Stimulated activated CD8-positive, alpha-beta memory T cell treated with anti-CD3 and anti-CD28 coated beads, Interleukin-7, amount 100 ng/mL, for 24 hours (primary cell): ENCODE results near the gene FAM53C.
"Not testable (repeated sequence)": the region's sequence is repeated elsewhere in the genome, so short reads cannot be mapped to it uniquely, and the experiment has no call there.

Experiments
- DNase-seq: peaks from one replicate; pipeline ENCODE4 v3.0.0-alpha.2; 2020; ENCODE audit warnings: low read depth

Gene FAM53C

DNA sequence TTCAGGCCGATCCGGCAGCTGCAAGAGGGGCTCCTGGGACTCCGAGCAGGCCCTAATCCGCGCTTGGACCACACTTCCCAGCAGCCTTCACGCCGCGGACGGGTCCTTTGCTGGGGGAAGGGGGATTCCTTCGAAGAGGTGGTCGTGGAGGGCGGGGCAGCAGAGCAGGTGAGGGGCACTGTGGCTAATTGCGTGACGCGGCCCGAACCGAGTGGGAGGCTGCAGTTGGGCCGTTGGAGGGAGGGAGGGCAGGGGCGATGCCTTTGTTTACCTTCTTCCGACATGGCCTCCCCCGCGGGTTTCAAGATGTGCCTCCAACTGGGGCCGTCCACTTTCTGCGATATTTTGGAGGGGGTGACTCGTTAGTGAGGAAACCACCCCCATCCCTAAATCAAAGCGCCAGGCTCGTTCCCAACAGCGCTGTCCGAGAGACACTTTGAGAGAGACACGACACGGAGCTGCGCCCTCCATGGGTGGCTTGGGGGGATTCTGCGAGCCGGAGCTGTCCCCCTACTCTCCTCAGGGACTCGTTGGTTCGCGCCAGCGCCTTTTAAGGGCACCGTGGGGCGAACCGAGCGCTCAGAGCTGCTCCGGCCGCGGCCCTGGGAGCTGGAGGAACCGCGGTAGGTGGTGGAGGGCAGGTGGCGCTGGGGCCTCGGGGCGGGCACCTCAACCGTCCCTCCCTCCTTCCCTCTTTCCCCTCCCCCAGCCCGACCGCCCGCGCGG, at the start of gene FAM53C:
Gene FAM53C (plus strand): TSS at position 582 of the 726 bp plus-strand sequence. CDS start 3,070 bp downstream, outside the sequence.
- DNase-seq, result peak; percentile 75

- no peak for DNase-seq
Measured at GRCh38 chr5:138289296-138289695, 48.8 kb upstream of the FAM53C start.

- DNase-seq, result no peak
Measured at GRCh38 chr5:138303372-138303771, 34.7 kb upstream of the FAM53C start.

GRCh38 chr5:138305797-138306196, 32.3 kb upstream of the FAM53C start:
- no peak for DNase-seq

DNA sequence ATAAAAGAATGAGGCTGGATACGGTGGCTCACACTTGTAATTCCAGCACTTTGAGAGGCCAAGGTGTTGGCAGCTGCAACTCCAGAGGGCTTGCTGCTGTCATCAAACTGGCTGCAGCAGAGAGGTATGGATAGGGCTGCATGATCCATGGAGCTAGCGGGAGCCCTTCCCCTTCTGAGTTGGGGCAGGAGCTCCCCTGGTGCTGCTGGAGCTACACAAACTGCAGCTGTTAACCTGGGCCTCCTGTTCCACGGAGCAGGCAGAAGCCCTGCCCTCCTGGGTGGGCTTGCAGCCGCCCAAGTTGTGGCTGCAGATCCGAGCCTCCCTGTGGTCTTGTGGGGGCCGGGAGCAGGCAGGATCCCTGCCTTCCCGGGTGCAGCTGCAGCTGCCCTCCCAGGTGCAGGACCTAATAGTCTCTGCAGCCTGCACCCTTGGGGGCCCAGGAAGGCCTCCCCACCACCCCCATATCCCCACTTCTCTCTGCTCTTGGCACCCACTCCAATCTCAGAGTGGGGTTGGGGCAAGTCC, 22.3 kb upstream of the FAM53C start:
- DNase-seq, result no peak

DNA sequence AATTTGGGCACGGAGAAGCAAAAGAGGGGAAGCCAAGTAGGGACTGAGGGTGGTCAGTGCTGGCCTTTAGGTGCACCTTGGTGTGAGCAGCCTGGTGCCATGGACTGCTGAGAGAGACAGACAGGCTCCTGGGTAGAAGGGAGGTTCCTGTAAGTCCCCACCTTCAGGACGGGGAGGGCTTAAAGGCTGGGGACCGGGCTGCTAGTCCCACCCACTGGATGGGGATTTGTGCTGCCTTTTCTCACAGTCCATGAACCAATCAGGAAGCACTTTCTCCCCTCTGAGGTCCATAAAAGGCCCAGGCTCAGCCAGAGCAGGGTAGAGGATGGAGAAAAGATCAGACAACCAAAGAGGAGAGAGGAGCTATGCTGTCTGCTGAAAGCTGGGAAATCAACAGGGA, 21.7 kb upstream of the FAM53C start:
- no peak for DNase-seq

DNA sequence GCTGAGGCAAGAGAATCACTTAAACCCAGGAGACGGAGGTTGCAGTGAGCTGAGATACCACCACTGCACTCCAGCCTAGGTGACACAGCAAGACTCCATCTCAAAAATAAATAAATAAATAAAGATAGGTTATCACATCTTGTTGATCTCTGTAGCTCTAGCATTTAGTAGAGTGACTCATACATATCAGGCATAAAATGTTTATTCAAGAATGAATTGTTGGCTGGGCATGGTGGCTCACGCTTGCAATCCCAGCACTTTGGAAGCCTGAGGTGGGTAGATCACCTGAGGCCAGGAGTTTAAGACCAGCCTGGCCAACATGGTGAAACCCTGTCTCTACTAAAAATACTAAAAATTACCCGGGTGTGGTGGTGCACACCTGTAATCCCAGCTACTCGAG, 19.9 kb upstream of the FAM53C start:
- not testable (repeated sequence) for DNase-seq

GRCh38 chr5:138330813-138331448, 7.1 kb upstream of the FAM53C start:
- no peak for DNase-seq

- peak; percentile 94 for DNase-seq
Measured at GRCh38 chr5:138331449-138332368, 6.4 kb upstream of the FAM53C start, which contains the start of gene CDC25C. Gene CDC25C (minus strand): TSS chr5:138331804. CDS start chr5:138331180, 624 bp downstream.

DNA sequence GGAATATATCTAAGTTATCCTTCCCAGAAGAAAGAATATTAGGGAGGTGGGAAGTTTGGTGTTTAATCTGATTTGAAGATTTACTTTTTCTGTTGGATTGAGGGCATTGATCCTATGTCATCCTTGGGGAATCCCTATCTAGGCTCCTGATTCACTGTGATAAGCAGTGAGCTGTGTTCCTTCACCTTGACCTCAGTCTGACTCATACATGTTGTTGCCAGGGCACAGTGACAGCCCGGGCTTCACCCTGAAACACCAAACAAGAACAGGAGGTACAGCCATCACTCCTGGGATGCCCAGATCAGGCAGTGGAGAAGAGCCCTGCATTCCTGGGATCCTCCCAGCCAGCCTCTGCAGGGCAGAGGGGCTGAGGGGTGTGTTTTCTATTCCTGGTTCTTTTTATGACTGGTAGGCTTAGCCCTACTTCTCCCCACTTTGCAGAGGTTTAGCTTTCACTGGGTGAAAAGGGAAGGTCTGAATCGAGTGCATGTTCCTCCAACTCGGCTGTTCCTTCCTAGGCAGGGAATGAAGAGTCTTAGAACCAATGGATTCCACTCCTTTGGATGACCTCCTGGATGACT, 3.1 kb upstream of the FAM53C start:
- no peak for DNase-seq

GRCh38 chr5:138336952-138337684, 948 bp upstream of the FAM53C start:
- no peak for DNase-seq

GRCh38 chr5:138338411-138339090, 485 bp downstream of the FAM53C start:
- DNase-seq, result no peak

GRCh38 chr5:138339091-138339456, 1.0 kb downstream of the FAM53C start:
- DNase-seq, result no peak

DNA sequence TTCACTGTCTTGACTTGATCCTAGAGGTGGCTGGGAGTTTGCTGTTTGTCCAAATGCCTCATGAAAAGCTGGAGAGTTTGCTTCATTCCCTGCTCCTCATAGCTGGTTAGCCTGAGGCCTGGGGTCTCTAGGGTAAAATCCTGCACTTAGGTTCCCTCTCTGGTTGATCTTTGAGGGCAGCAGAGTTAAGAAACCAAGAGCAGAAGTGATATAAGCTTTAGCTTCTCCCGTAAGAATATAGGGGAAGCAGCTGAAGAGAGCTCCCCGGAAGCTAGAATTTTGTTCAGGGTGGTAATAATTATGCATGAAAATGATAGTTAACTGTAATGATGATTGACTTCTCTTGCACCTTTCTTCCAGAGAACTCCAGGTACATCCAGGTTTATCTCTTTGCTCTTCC, 1.4 kb downstream of the FAM53C start:
- no peak for DNase-seq

DNA sequence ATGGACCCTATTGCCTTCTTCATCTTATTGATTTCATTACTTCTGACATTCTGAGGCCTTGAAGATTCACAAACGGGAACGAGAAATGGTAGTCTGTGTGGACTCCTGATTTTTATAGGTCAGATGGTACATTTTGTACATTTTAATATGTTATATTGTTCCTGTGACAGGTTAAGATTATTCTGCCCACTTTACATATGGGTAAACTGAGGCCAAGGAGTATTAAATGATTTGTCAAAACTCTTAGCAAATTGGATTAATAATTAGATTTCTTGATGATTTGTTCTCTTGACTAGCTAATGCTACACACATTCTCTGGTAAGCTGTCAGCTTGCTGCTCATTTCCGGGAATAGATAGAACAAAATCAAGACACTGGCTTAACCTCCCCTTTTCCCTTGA, 1.9 kb downstream of the FAM53C start:
- no peak for DNase-seq

DNA sequence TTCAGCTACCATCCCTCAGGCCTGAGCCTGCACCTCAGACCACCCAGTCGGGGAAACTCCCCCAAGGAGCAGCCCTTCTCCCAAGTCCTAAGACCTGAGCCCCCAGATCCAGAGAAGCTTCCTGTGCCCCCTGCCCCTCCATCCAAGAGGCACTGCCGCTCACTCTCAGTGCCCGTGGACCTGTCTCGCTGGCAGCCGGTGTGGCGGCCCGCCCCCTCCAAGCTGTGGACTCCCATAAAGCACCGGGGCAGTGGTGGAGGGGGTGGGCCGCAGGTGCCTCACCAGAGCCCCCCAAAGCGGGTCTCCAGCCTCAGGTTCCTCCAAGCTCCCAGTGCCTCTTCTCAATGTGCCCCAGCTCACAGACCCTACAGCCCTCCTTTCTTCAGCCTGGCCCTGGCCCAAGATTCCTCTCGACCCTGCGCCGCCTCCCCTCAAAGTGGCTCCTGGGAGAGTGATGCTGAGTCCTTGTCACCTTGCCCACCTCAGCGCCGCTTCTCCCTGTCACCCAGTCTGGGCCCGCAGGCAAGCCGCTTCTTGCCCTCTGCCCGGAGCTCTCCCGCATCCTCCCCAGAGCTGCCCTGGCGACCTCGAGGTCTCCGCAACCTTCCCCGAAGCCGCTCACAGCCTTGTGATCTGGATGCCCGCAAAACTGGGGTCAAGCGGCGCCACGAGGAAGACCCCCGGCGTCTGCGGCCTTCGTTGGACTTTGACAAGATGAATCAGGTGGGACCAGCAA, 7.0 kb downstream of the FAM53C start:
- DNase-seq, result no peak

DNA sequence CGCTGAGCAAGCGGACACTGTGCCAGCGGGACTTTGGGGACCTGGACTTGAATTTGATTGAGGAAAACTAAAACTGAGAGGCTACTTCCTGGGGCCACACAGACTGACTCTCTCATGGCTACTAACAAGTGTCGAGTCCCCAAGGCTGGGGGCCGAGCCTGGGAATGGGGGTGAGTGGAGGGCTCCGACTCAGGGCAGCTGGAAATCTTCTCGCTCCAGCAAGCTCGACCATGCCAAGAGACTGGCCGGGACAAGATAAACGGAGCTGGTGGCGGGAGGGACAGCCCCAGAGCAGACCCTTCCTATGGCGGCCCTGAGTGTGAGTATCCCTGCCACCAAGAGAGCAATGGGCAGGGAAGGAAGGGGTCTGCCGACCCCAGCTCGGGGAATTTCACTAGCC, 8.8 kb downstream of the FAM53C start:
- DNase-seq, result no peak

- no peak for DNase-seq
Measured at GRCh38 chr5:138349852-138350562, 11.9 kb downstream of the FAM53C start.

DNA sequence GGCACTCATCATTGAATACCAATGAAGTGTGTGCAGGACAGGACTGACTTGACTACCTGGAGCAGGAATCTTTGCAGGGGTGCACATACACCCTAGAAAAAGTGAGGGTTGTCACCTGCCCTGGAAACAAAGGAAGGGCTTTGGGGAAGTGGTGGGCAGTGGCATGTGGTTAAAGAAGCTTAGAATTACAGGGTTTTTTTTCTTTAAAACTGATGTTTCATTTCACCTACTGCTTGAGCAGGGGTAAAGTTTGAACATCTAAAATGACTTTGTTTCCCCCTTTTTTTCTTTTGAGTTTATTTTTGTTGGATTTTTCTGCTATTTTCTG, 12.5 kb downstream of the FAM53C start:
- no peak for DNase-seq

DNA sequence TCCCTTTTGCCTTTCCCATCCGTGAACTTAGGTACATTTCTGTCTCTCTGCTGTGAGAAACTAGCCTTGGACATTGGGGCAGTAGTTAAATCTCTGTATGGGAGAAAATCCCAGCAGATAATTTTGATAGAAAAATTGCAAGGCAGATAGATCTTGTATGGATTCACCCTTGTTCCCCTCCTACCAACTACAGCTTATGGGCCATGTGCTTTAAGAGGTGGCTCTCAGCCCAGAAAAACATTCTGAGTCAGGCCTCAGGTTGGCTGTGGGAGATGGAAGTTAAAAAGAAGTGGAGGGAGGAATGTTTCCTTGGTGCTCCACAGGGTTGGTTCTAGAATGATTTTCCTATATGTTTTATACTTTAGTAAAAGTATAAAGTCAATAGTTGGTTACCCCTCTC, 13.0 kb downstream of the FAM53C start:
- DNase-seq, result no peak
